Measurements from ENCODE around the gene PKNOX2.

PKNOX2 gene

GRCh38 chr11:125372088-125372487 lies 207.5 kb downstream of the PKNOX2 start:
- Histone ChIP-seq H3F3A (ENCODE audit: insufficient read depth, low read length) (no peaks in the 10 kb centered on the region), H3K9me2 (replicated peaks; ENCODE audit: insufficient read depth, low read length) (no peaks in the 10 kb centered on the region), H3K27me3 (replicated peaks; ENCODE audit: insufficient read depth, low read length) (0 out of 2 replicates have a peak, but pooled peaks cover 3% of the 10 kb centered on the region), H3K4me1 (ENCODE audit: low read length) (no peaks in the 10 kb centered on the region), H2AFZ (ENCODE audit: low read length) (no peak overlapping the region), H3K9me3 (replicated peaks; ENCODE audit: insufficient read depth, low read length) (no peaks in the 10 kb centered on the region), H3K9ac (ENCODE audit: low read length) (no peak overlapping the region), H3K4me3 (ENCODE audit: low read length) (no peak overlapping the region), H3K4me2 (ENCODE audit: low read depth, low read length) (no peak overlapping the region), H3K27ac (ENCODE audit: low read length) (no peak overlapping the region), H4K20me1 (ENCODE audit: insufficient read depth, low read length) (no peaks in the 10 kb centered on the region), H3K79me2 (ENCODE audit: low read length) (no peaks in the 10 kb centered on the region), H3K36me3 (replicated peaks; ENCODE audit: insufficient read depth, low read length) (no peaks in the 10 kb centered on the region)
- no peak for DNase-seq
- no peak for TF ChIP-seq EZH2 (optimal IDR thresholded peaks at IDR 0.05; ENCODE audit: low read depth, low read length)
- no peak for TF ChIP-seq CTCF (IDR thresholded peaks at IDR 0.05; ENCODE audit: low read length)
- TF ChIP-seq EZH2phosphoT487 (IDR thresholded peaks at IDR 0.05; ENCODE audit: low read length), result no peak

DNA sequence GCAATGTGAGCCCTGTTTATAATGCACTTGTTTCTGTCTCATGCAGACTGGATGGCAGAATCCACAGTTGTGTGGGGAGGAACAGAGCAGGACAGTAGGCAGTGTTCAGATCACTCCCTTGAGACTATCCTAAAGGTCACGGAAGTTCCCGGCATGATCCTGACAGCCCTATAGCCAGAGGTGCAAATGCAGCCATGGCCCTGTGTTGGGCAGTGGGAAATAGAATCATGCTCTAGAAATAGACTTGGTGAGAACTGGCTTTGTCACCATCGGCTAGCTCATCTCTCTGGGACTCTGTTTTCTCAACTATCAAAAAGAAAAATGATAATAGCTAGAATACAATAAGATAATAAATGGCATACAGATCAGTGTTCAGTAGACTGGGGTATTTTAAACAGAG lies 208.4 kb downstream of the PKNOX2 start:
- no peak for TF ChIP-seq CTCF (IDR thresholded peaks at IDR 0.05; ENCODE audit: low read length)
- TF ChIP-seq EZH2 (optimal IDR thresholded peaks at IDR 0.05; ENCODE audit: low read depth, low read length), result no peak
- TF ChIP-seq EZH2phosphoT487 (IDR thresholded peaks at IDR 0.05; ENCODE audit: low read length), result no peak
- Histone ChIP-seq H3F3A (ENCODE audit: insufficient read depth, low read length) (no peaks in the 10 kb centered on the region), H3K27ac (ENCODE audit: low read length) (no peak overlapping the region), H2AFZ (ENCODE audit: low read length) (no peak overlapping the region), H3K9me2 (replicated peaks; ENCODE audit: insufficient read depth, low read length) (no peaks in the 10 kb centered on the region), H3K9me3 (replicated peaks; ENCODE audit: insufficient read depth, low read length) (no peaks in the 10 kb centered on the region), H3K9ac (ENCODE audit: low read length) (no peak overlapping the region), H4K20me1 (ENCODE audit: insufficient read depth, low read length) (no peaks in the 10 kb centered on the region), H3K4me3 (ENCODE audit: low read length) (no peak overlapping the region), H3K27me3 (replicated peaks; ENCODE audit: insufficient read depth, low read length) (0 out of 2 replicates have a peak, but pooled peaks cover 3% of the 10 kb centered on the region), H3K36me3 (replicated peaks; ENCODE audit: insufficient read depth, low read length) (no peaks in the 10 kb centered on the region), H3K4me1 (ENCODE audit: low read length) (no peaks in the 10 kb centered on the region), H3K4me2 (ENCODE audit: low read depth, low read length) (no peak overlapping the region), H3K79me2 (ENCODE audit: low read length) (no peaks in the 10 kb centered on the region)
- no peak for DNase-seq

DNA sequence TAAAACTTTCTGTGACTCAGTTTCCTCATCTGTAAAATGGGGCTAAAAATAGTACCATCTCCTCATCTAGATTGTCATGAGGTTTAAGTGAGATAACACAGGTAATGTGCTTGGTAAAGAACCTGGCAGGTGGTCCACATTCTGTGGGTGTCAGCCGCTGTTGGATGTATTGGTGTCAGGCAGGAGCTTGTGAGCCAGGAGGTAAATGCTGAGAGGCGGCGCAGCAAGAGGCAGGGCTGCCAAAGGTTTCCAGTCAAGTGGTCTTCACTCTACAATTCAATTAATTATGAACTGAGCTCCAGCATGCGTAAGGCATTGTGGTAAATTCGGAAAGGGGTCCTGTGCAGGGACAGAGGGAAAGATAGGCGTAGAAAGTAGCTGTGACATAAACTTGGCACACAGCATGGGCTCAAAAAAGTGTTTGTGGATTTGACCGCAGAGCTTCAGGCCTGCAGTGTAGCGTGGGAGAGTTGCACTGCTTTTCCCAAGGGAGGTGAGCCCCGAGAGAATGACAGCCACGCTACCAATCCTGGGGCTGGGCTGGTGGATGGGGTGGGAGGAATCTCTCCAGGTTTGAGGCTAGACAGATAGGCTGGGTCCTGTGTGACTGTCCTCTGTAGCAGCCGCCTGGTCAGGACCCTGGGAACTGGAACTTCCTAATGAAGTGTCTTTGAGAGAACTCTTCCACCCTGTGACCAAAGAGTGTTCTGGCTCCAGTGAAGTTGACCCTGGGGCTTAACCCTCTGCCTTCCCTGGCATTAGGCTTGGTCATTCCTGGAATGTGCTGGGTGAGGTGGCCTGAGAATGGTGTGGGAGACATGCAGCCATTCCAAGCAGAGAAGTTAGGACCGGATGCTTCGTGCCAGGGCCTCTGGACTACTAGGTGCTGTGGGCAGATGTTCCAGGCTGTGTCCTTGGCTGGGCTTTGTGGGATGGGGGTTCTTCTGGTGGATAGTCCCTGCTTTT lies 209.2 kb downstream of the PKNOX2 start:
- no peak for DNase-seq
- no peaks in the 10 kb centered on the region for H3K9me3 ChIP-seq (replicated peaks; ENCODE audit: insufficient read depth, low read length)
- no peak overlapping the region for H2AFZ ChIP-seq (ENCODE audit: low read length)
- no peaks in the 10 kb centered on the region for H3K79me2 ChIP-seq (ENCODE audit: low read length)
- no peaks in the 10 kb centered on the region for H3K9me2 ChIP-seq (replicated peaks; ENCODE audit: insufficient read depth, low read length)
- H3K9ac ChIP-seq (ENCODE audit: low read length), result no peak overlapping the region
- no peaks in the 10 kb centered on the region for H3F3A ChIP-seq (ENCODE audit: insufficient read depth, low read length)
- H3K4me3 ChIP-seq (ENCODE audit: low read length), result no peak overlapping the region
- H3K27me3 ChIP-seq (replicated peaks; ENCODE audit: insufficient read depth, low read length), result 0 out of 2 replicates have a peak, but pooled peaks cover 3% of the 10 kb centered on the region
- no peak overlapping the region for H3K4me2 ChIP-seq (ENCODE audit: low read depth, low read length)
- no peak for TF ChIP-seq EZH2 (optimal IDR thresholded peaks at IDR 0.05; ENCODE audit: low read depth, low read length)
- TF ChIP-seq EZH2phosphoT487 (IDR thresholded peaks at IDR 0.05; ENCODE audit: low read length), result no peak
- no peak for TF ChIP-seq CTCF (IDR thresholded peaks at IDR 0.05; ENCODE audit: low read length)
- H3K27ac ChIP-seq (ENCODE audit: low read length), result no peak overlapping the region
- no peaks in the 10 kb centered on the region for H4K20me1 ChIP-seq (ENCODE audit: insufficient read depth, low read length)
- no peaks in the 10 kb centered on the region for H3K36me3 ChIP-seq (replicated peaks; ENCODE audit: insufficient read depth, low read length)
- no peaks in the 10 kb centered on the region for H3K4me1 ChIP-seq (ENCODE audit: low read length)
